Neuronal stem cell (in vitro differentiated cells): ENCODE data around the gene ST14.
A peak's percentile ranks its signal among the peaks of the same experiment; 100 is the strongest.

Experiments
- DNase-seq: peaks from one replicate; pipeline ENCODE4 v3.0.0-alpha.2; 2013; ENCODE audit warnings: low spot score
- H2AFZ ChIP-seq: one replicate; pipeline ENCODE4 v1.6.1; 2013; ENCODE audit warnings: mild to moderate bottlenecking, low read length, inconsistent platforms
- H2AK5ac ChIP-seq: 2 replicates; pipeline ENCODE4 v1.6.1; 2013; ENCODE audit warnings: low read depth, mild to moderate bottlenecking, inconsistent platforms, low read length, moderate library complexity, mixed read lengths
- H2BK120ac ChIP-seq: 2 replicates; pipeline ENCODE4 v1.6.1; 2013; ENCODE audit warnings: low read depth, mild to moderate bottlenecking, inconsistent platforms, low read length, moderate library complexity, mixed read lengths
- H2BK12ac ChIP-seq: one replicate; pipeline ENCODE4 v1.6.1; 2013; ENCODE audit warnings: low read length, inconsistent platforms
- H2BK15ac ChIP-seq: 2 replicates; pipeline ENCODE4 v1.6.1; 2013; ENCODE audit warnings: mild to moderate bottlenecking, low read length, inconsistent platforms, mixed read lengths
- H2BK5ac ChIP-seq: one replicate; pipeline ENCODE4 v1.6.1; 2013; ENCODE audit warnings: inconsistent platforms, mild to moderate bottlenecking, low read length, moderate library complexity
- H3K14ac ChIP-seq: one replicate; pipeline ENCODE4 v1.6.1; 2013; ENCODE audit warnings: low read length, inconsistent platforms
- H3K18ac ChIP-seq: 2 replicates; pipeline ENCODE4 v1.6.1; 2013; ENCODE audit warnings: low read length, inconsistent platforms
- H3K23ac ChIP-seq: 2 replicates; pipeline ENCODE4 v1.6.1; 2013; ENCODE audit warnings: low read depth, mild to moderate bottlenecking, mixed read lengths, low read length, inconsistent platforms; ENCODE audit not compliant: poor library complexity
- H3K27ac ChIP-seq: replicated peaks from 3 replicates; pipeline ENCODE4 v1.5.1; 2013; ENCODE audit warnings: low read length, inconsistent platforms
- H3K27me3 ChIP-seq, 3 experiments: 2 replicates each; pipeline ENCODE4 v1.6.1; 2013; ENCODE audit warnings: low read length in 3 of 3, mild to moderate bottlenecking in 2 of 3, inconsistent platforms in 1 of 3, low read depth in 1 of 3, mixed read lengths in 1 of 3, moderate library complexity in 1 of 3; ENCODE audit not compliant: control insufficient read depth in 3 of 3, insufficient read depth in 3 of 3
- H3K36me3 ChIP-seq, 2 donors: replicated peaks in 1 of 2; 2 replicates each; pipeline ENCODE4 v1.6.1; 2013; ENCODE audit warnings: low read length in 2 of 2; ENCODE audit not compliant: control insufficient read depth in 2 of 2, insufficient read depth in 2 of 2
- H3K4ac ChIP-seq: 2 replicates; pipeline ENCODE4 v1.6.1; 2013; ENCODE audit warnings: inconsistent platforms, mild to moderate bottlenecking, low read length, moderate library complexity
- H3K4me1 ChIP-seq, 2 donors: 1 replicate in 1 of 2; 2 replicates in 1 of 2; pipeline ENCODE4 v1.6.1; 2013; ENCODE audit warnings: low read length in 2 of 2, low read depth in 1 of 2; ENCODE audit not compliant: control insufficient read depth in 2 of 2, insufficient read depth in 1 of 2
- H3K4me2 ChIP-seq: one replicate; pipeline ENCODE4 v1.6.1; 2013; ENCODE audit warnings: mild to moderate bottlenecking, low read length, inconsistent platforms; ENCODE audit not compliant: insufficient read depth, poor library complexity, severe bottlenecking
- H3K4me3 ChIP-seq, 2 donors: 2 replicates each; pipeline ENCODE4 v1.5.1; 2013; ENCODE audit warnings: low read length in 2 of 2, mild to moderate bottlenecking in 2 of 2, inconsistent platforms in 1 of 2, moderate library complexity in 1 of 2
- H3K79me1 ChIP-seq: one replicate; pipeline ENCODE4 v1.6.1; 2013; ENCODE audit warnings: low read depth, mild to moderate bottlenecking, inconsistent platforms, low read length, moderate library complexity
- H3K9ac ChIP-seq: one replicate; pipeline ENCODE4 v1.6.1; 2013; ENCODE audit warnings: mild to moderate bottlenecking, low read depth, low read length, inconsistent platforms; ENCODE audit not compliant: poor library complexity
- H3K9me3 ChIP-seq, 2 donors: replicated peaks in 1 of 2; 2 replicates each; pipeline versions ENCODE3 to v1.6.1; 2013; ENCODE audit warnings: low read length in 2 of 2, mild to moderate bottlenecking in 2 of 2, inconsistent platforms in 1 of 2, low read depth in 1 of 2, mixed read lengths in 1 of 2, moderate library complexity in 1 of 2; ENCODE audit not compliant: control insufficient read depth in 2 of 2, insufficient read depth in 1 of 2
- H4K8ac ChIP-seq: one replicate; pipeline ENCODE4 v1.6.1; 2013; ENCODE audit warnings: low read depth, mild to moderate bottlenecking, inconsistent platforms, low read length, moderate library complexity
- H4K91ac ChIP-seq: one replicate; pipeline ENCODE4 v1.6.1; 2013; ENCODE audit warnings: low read length, low read depth, mild to moderate bottlenecking, inconsistent platforms; ENCODE audit not compliant: poor library complexity
- WGBS, 2 donors: extraction: QIAGEN DNeasy Blood & Tissue Kit; methylation state at CpG; one replicate each; pipeline ENCODE4 v1.1.7; 2013; ENCODE audit warnings: missing lambda C conversion rate in 2 of 2, mixed read lengths in 1 of 2; ENCODE audit not compliant: insufficient read length in 2 of 2, insufficient replicate concordance in 1 of 2; ENCODE audit errors: extremely low coverage in 2 of 2; 5-methylcytosine and 5-hydroxymethylcytosine counted together

The ST14 gene

DNA sequence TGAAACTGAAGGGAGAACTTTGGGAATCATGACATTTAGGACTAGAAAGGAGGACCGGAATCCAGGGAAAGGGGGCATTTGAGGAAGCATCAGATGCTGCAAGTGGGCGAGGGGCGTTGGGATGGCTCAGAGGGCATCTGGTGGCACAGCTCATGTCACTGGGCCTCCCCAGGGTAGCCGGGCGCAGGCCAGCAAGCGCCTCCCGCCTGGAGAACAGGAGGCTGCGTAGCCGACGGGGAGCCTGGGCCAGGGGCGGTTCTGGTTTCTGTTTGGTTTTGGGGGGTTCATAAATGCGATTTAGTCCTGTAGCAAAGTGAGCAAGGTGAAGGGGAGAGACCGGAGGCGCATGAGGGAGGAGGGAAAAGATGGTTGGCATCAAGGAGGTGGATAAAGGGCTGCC lies 443 bp upstream of the ST14 start:
- H3K14ac ChIP-seq, result no peak overlapping the region
- peak overlapping the region; percentile 21 for H3K18ac ChIP-seq
- WGBS, 2 donors, result no CpG with 5 or more reads among the region's 14 CpGs
- H4K91ac ChIP-seq, result no peak overlapping the region
- H3K4me3 ChIP-seq, result no peak overlapping the region
- H2BK120ac ChIP-seq, result no peak overlapping the region
- H3K9me3 ChIP-seq, result peaks cover 2 to 7% of the 10 kb centered on the region in 2 donors
- H2BK15ac ChIP-seq, result no peak overlapping the region
- no peak overlapping the region for H4K8ac ChIP-seq
- no peak for DNase-seq
- no peak overlapping the region for H3K23ac ChIP-seq
- H3K4me1 ChIP-seq, result peaks cover 0 to 4% of the 10 kb centered on the region in 2 donors
- no peak overlapping the region for H2BK5ac ChIP-seq
- H2BK12ac ChIP-seq, result no peak overlapping the region
- peak overlapping the region; percentile 68 for H3K4me2 ChIP-seq
- H2AK5ac ChIP-seq, result no peak overlapping the region
- no peaks in the 10 kb centered on the region for H3K79me1 ChIP-seq
- H3K36me3 ChIP-seq, result no peaks in the 10 kb centered on the region
- H3K9ac ChIP-seq, result no peak overlapping the region
- H3K27me3 ChIP-seq, result peaks cover 14 to 64% (median 44%) of the 10 kb centered on the region in 3 experiments
- no peak overlapping the region for H3K4ac ChIP-seq
- no peak overlapping the region for H2AFZ ChIP-seq
- no peak overlapping the region for H3K27ac ChIP-seq

DNA sequence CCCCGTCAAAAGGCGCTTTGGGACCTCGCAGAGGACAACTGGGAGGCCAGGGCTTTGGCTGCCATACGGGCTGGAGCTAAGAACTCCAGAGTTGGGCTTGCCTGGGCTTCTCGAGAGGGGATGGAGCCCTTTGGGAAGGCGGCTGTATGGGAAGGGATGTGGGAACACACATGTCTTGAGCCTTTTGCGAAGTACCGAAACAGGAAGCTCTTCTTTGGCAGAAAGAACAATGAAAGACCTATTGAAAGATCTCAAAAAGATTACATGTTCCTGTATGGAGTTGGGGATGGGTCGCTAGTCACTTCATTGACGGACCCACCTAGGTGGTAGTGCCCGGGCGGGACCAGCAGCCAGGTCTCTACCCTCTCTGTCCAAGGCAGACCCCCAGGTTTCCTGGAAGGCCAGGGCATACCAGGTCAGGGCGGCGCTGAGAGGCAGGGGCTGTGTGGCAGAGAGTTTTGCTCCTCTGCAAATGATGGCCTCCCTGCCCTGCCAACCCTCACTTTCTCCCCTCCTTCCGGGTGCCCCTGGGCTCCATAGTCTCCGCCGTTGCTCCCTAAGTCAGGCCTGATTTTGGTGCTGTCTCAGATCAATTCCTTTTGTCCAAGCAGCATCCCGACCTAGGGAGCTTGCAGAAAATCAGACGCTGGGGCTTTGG lies 1.0 kb downstream of the ST14 start:
- Histone ChIP-seq H3K27me3 (peaks cover 14 to 66% (median 44%) of the 10 kb centered on the region in 3 experiments), H2BK15ac (no peak overlapping the region), H2AFZ (peak overlapping the region; percentile 84), H3K23ac (no peak overlapping the region), H4K91ac (no peak overlapping the region), H3K9ac (no peak overlapping the region), H3K4me3 (no peak overlapping the region), H3K27ac (no peak overlapping the region), H3K14ac (no peak overlapping the region), H2BK120ac (no peak overlapping the region), H2BK12ac (no peak overlapping the region), H3K4me1 (peaks cover 0 to 4% of the 10 kb centered on the region in 2 donors), H3K18ac (no peak overlapping the region), H3K9me3 (peaks cover 2 to 7% of the 10 kb centered on the region in 2 donors), H4K8ac (no peak overlapping the region), H2AK5ac (no peak overlapping the region), H2BK5ac (no peak overlapping the region), H3K79me1 (no peaks in the 10 kb centered on the region), H3K4ac (no peak overlapping the region), H3K36me3 (no peaks in the 10 kb centered on the region), H3K4me2 (no peak overlapping the region)
- WGBS, 2 donors, result no CpG with 5 or more reads among the region's 19 CpGs
- no peak for DNase-seq

DNA sequence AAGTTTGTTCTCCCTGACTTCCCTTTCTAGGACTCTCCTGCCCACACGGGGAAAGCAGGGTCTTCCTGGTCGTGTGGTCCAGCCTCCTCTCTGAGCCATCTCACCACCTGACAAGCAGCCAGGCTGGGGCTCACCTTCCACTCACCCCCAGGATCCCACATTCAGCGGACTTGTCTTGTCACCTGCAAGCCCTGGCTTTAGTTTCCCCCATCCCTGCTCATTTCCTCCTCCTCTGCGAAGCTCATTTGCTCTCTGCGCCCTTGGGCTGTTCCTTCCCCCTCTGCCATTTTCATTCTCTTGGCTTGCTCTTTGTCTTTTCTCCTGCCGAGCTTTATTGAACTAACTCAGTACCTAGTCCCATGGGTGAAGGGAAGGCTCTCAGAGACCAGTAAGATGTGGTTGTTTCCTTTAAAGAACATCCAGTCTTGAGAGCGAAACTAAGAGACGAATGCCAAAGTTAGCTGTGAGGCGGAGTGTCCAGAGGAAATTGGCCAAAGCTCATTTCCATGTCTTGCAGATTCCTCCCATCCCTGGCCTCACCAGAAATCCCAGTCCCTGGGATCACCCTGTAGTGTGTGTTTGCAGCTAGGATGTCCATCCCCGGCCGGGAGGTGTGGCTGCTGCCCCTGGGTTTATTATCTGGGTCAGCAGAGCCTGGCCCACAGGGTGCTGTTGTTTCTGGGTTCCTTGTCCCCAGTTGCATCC lies 2.0 kb downstream of the ST14 start:
- Histone ChIP-seq H4K8ac (no peak overlapping the region), H3K4ac (no peak overlapping the region), H4K91ac (no peak overlapping the region), H3K27me3 (peaks cover 14 to 69% (median 44%) of the 10 kb centered on the region in 3 experiments), H3K79me1 (no peaks in the 10 kb centered on the region), H3K4me3 (no peak overlapping the region), H3K23ac (peak overlapping the region; percentile 32), H2AK5ac (no peak overlapping the region), H3K27ac (no peak overlapping the region), H2BK120ac (no peak overlapping the region), H2BK12ac (no peak overlapping the region), H3K9me3 (peaks cover 2 to 7% of the 10 kb centered on the region in 2 donors), H3K4me2 (no peak overlapping the region), H3K9ac (no peak overlapping the region), H3K36me3 (no peaks in the 10 kb centered on the region), H3K18ac (peak overlapping the region; percentile 58), H2BK15ac (no peak overlapping the region), H2AFZ (no peak overlapping the region), H3K14ac (no peak overlapping the region), H3K4me1 (peaks cover 0 to 4% of the 10 kb centered on the region in 2 donors), H2BK5ac (no peak overlapping the region)
- no peak for DNase-seq
- WGBS, 2 donors, result no CpG with 5 or more reads among the region's 11 CpGs

DNA sequence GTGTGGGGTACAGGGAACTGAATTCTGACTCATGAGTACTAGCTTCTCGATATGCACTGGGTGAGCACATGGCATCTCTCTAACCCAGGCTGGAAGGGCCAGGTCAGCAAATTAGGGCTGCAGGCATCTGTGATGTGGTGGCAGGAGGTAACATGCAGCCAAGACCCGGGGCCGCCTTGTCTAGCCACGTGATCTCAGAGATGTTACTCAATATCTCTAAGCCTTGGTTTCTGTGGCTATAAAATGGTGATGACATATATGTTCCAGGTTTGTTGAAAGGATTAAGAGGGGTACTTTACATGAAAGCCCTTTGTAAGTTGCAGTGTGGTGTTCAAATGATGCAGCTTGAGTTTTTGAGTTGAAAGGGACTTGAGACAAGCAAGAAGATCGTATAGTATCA lies 3.2 kb downstream of the ST14 start:
- H4K8ac ChIP-seq, result no peak overlapping the region
- no peak overlapping the region for H2BK120ac ChIP-seq
- no peak overlapping the region for H3K4me2 ChIP-seq
- H3K4me3 ChIP-seq, result no peak overlapping the region
- H3K27ac ChIP-seq, result no peak overlapping the region
- no peaks in the 10 kb centered on the region for H3K79me1 ChIP-seq
- no peak overlapping the region for H2AK5ac ChIP-seq
- H3K23ac ChIP-seq, result no peak overlapping the region
- no peak overlapping the region for H2BK12ac ChIP-seq
- DNase-seq, result no peak
- H3K9me3 ChIP-seq, result peaks cover under 1 to 6% of the 10 kb centered on the region in 2 donors
- no CpG with 5 or more reads among the region's 5 CpGs for WGBS, 2 donors
- no peak overlapping the region for H3K9ac ChIP-seq
- no peaks in the 10 kb centered on the region for H3K36me3 ChIP-seq
- no peak overlapping the region for H4K91ac ChIP-seq
- no peak overlapping the region for H2BK15ac ChIP-seq
- H3K18ac ChIP-seq, result no peak overlapping the region
- peaks cover 14 to 68% (median 44%) of the 10 kb centered on the region in 3 experiments for H3K27me3 ChIP-seq
- no peak overlapping the region for H2AFZ ChIP-seq
- H2BK5ac ChIP-seq, result no peak overlapping the region
- no peak overlapping the region for H3K14ac ChIP-seq
- no peak overlapping the region for H3K4ac ChIP-seq
- H3K4me1 ChIP-seq, result peaks cover 0 to 4% of the 10 kb centered on the region in 2 donors
